Putamen (tissue), 1 donor: ENCODE results near the gene PLCB3.
A peak's percentile ranks its signal among the peaks of the same experiment; 100 is the strongest.
"Not testable (repeated sequence)": the region's sequence is repeated elsewhere in the genome, so short reads cannot be mapped to it uniquely, and the experiment has no call there.

Experiments
- DNase-seq: peaks from one replicate; pipeline ENCODE4 v3.0.0-alpha.2; 2016; ENCODE audit warnings: low spot score

The PLCB3 gene

GRCh38 chr11:64237484-64237951 lies 13.8 kb upstream of the PLCB3 start:
- DNase-seq: no peak

GRCh38 chr11:64238076-64238475 lies 13.3 kb upstream of the PLCB3 start:
- no peak for DNase-seq

GRCh38 chr11:64238999-64239398 lies 12.3 kb upstream of the PLCB3 start:
- DNase-seq: no peak

- DNase-seq: no peak
Observed at GRCh38 chr11:64239662-64240434, 11.5 kb upstream of the PLCB3 start.

GRCh38 chr11:64240435-64241240 lies 10.7 kb upstream of the PLCB3 start, which contains the start of gene FKBP2:
FKBP2 (plus strand) TSS chr11:64241095; CDS start chr11:64242388, 1,293 bp downstream.
- DNase-seq: peak; percentile 97

GRCh38 chr11:64241241-64241490 lies 10.2 kb upstream of the PLCB3 start:
- peak; percentile 100 for DNase-seq

- no peak for DNase-seq
Observed at GRCh38 chr11:64241491-64242374, 9.6 kb upstream of the PLCB3 start.

GRCh38 chr11:64243236-64243854 lies 8.0 kb upstream of the PLCB3 start:
- DNase-seq: no peak

- DNase-seq: no peak
Observed at GRCh38 chr11:64244107-64244506, 7.2 kb upstream of the PLCB3 start.

- no peak for DNase-seq
Observed at GRCh38 chr11:64244966-64245365, 6.4 kb upstream of the PLCB3 start.

- no peak for DNase-seq
Observed at GRCh38 chr11:64245401-64245796, 5.9 kb upstream of the PLCB3 start.

- DNase-seq: no peak
Observed at GRCh38 chr11:64245797-64246620, 5.3 kb upstream of the PLCB3 start.

- DNase-seq: not testable (repeated sequence)
Observed at GRCh38 chr11:64246621-64246870, 4.8 kb upstream of the PLCB3 start.

GRCh38 chr11:64246871-64247728 lies 4.2 kb upstream of the PLCB3 start, which contains the start of gene PPP1R14B:
PPP1R14B (minus strand) TSS chr11:64246943; CDS start chr11:64246673, 270 bp downstream.
- DNase-seq: peak; percentile 75

- no peak for DNase-seq
Observed at GRCh38 chr11:64247729-64248531, 3.4 kb upstream of the PLCB3 start.

GRCh38 chr11:64248578-64248977 lies 2.8 kb upstream of the PLCB3 start:
- DNase-seq: no peak

- no peak for DNase-seq
Observed at GRCh38 chr11:64249038-64249437, 2.3 kb upstream of the PLCB3 start.

- DNase-seq: no peak
Observed at GRCh38 chr11:64249563-64250414, 1.5 kb upstream of the PLCB3 start.
